ENCODE data around the gene CCL22.

CCL22 gene

DNA sequence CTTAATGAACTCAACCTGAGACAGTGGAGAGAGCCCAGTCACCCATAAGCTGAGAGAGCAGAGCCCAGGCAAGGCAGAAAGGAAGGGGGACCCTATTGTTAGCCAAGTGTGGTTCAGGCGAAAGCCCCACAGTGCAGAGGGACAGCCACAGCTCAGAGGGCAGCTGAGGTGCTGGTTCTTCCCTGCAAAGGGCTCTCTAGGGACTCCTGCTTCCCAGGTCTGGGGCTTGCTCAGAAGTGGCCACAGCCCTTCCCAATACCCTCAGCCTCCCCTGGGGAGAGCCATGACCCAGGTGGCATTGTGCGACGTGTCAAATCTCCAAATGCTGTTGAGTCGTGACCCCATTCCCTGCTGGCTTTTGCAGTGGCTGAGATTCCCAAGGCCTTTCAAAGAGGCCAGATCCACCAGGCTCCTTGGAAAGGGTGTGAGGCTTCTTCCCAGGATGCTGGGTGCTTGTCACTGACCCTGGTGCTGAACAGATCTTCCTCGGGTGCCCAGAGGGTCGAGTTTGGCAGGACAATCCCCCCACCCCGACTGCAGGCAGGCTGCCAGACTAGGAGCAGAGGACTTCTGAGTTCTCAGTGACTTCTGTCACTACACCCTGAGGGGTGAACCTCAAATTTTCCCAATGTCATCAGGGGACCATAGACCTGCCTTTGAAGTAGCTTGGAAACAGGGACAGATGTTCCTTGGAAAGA is 43.5 kb downstream of the CCL22 start:
- no peak overlapping the region for H3K4me3 ChIP-seq (ENCODE audit: low read depth, low read length)
- TF ChIP-seq, protein P1, sequence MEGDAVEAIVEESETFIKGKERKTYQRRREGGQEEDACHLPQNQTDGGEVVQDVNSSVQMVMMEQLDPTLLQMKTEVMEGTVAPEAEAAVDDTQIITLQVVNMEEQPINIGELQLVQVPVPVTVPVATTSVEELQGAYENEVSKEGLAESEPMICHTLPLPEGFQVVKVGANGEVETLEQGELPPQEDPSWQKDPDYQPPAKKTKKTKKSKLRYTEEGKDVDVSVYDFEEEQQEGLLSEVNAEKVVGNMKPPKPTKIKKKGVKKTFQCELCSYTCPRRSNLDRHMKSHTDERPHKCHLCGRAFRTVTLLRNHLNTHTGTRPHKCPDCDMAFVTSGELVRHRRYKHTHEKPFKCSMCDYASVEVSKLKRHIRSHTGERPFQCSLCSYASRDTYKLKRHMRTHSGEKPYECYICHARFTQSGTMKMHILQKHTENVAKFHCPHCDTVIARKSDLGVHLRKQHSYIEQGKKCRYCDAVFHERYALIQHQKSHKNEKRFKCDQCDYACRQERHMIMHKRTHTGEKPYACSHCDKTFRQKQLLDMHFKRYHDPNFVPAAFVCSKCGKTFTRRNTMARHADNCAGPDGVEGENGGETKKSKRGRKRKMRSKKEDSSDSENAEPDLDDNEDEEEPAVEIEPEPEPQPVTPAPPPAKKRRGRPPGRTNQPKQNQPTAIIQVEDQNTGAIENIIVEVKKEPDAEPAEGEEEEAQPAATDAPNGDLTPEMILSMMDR (IDR thresholded peaks at IDR 0.05; ENCODE audit: low read depth, low read length): no peak

DNA sequence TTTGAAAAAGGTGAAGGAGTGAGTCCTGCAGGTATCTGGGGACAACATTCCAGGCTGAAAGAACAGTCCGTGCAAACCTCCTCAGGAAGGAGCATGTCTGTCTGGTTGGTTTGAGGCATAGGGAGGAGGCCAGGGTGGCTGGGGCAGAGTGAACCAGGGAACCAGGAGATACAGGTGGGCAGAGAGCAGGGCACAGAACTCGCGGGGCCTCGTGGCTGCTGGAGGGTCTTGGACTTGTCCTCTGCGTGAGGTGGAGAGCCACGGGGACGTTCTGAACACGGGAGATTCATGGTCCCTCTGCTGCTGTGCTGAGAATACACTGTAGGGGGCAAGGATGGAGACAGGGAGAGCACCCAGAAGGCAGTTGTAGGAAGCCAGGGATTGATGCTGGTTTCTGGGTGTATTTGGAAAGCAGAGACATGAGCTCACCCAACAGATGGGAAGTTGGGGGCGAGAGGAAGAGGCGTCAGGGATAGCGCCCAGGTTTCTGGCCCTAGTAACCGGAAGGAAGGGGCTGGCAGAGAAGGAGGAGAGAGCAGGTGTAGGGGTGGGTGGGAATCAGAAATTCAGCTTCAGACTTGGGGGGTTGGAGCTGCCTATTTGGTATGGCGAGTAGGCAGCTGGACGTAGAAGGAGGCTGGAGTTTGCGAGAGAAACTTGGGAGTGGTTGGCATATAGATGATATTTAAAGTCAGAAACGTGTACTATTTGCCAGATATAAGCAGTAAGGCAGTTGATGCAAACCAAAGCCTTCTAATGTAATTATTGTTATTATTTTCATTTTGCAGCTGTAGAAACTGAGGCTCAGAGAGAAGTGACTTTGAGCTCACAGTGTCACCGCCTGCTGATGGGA is 45.6 kb downstream of the CCL22 start, which contains the start of gene CCL17:
Gene CCL17 (plus strand): TSS at position 803 of the 853 bp plus-strand sequence. CDS start 9,166 bp downstream, outside the sequence.
- TF ChIP-seq, protein P1 (IDR thresholded peaks at IDR 0.05; ENCODE audit: low read depth, low read length): no peak
- no peak within 1 kb of the TSS for H3K4me3 ChIP-seq (ENCODE audit: low read depth, low read length)

DNA sequence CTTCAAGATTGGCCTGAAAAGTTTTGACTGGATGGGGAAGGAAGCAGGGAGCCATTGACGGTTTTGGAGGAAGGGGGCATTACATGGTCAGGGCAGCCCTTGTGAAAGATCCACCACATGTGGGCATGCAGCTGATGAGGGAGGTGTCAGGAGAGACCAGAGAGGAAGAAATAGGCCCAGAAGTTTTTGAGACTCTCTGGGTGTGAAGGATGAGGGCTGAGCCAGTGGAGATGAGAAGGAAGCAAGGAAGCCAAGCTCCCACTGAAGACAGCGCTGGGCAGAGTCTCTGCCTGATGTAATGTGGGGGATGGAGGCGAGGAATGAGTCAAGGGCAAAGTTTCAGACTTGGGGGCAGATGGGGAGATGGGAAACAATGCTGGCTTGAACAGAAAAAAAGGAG is 46.5 kb downstream of the CCL22 start:
- no peak overlapping the region for H3K4me3 ChIP-seq (ENCODE audit: low read depth, low read length)
- TF ChIP-seq, protein P1 (IDR thresholded peaks at IDR 0.05; ENCODE audit: low read depth, low read length): no peak

DNA sequence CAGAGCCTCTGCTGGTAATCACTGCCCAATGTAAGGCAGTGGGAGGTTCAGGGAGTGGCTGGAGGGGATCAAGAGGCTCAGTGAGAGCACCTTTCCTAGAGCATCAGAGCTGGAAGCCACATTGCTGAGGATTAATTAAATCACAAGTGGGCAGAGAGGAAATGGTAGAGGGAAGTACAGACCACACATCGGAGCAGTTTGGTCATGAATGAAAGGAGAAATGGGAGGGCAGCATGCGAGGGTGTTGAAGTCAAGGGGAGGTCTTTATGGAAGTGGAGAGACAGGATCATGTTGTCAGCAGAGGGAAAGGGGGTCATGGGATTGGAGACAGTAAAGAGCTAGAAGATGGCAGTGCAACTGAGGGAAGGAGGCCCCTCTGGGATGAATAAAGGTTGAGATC is 48.3 kb downstream of the CCL22 start:
- no peak overlapping the region for H3K4me3 ChIP-seq (ENCODE audit: low read depth, low read length)
- TF ChIP-seq, protein P1 (IDR thresholded peaks at IDR 0.05; ENCODE audit: low read depth, low read length): no peak

DNA sequence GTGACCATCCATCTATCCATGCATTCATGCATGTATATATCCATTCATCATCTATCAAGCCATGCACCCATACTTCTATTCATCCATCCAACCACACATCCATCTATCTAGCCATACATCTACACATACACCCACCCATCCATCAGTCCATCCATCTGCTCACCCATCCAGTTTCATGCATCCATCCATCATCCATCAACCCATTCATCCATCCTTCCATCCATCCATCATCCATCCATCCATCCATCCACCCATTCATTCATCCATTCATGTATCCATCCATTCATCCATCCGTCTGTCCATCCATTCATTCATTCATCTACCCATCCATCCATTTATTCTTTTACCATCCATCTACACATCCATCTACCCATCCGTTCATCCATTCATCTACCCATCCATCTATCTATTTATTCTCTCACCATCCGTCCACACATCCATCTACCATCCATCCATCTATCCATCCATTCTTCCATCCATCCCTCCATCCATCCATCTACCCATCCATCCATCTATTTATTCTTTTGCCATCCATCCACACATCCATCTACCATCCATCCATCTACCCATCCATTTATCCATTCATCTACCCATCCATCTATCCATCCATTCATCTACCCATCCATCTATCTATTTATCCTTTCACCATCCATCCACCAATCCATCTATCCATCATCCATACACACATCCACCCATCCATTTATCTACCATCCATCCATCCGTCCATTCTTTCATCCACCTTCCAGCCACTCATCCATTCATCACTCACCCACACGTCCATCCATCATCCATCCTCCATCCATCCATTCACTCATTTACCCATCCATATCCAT is 49.2 kb downstream of the CCL22 start:
- TF ChIP-seq, protein P1 (IDR thresholded peaks at IDR 0.05; ENCODE audit: low read depth, low read length): no peak
- no peak overlapping the region for H3K4me3 ChIP-seq (ENCODE audit: low read depth, low read length)

DNA sequence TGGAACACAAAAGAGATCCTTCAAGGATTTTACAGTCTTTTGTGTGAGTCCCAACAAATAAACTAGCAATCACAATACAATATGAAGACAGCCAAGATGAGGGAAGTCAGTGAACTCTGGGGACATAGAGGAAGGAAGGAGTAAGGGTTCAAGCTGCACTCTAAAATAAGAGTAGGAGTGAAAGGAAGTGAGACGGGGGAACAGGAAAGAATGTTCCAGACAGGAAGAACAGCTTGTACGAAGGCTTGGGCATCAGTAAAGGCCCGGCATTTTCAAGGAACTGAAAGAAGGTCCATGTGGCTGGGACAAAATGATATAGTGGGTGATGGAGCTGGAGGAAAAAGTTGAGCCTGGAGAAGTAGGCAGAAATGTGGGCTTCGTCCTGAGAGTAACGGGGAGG is 50.5 kb downstream of the CCL22 start:
- H3K4me3 ChIP-seq (ENCODE audit: low read depth, low read length): no peak overlapping the region
- TF ChIP-seq, protein P1 (IDR thresholded peaks at IDR 0.05; ENCODE audit: low read depth, low read length): no peak
